GM12878 (cell line): ENCODE data around the gene IL22RA2. TPM values are rescaled to one million over a fixed set of nuclear protein-coding genes. Genes with fewer than 3 reads are reported as not detected.

ENCODE experiments used
- ASH2L ChIP-seq: fragments of 300-600, 200-600 bp; sonication (generic); IDR thresholded peaks from 2 replicates; pipeline ENCODE4 v1.6.1; 2017; ENCODE audit warnings: low read depth, mild to moderate bottlenecking, borderline replicate concordance
- BACH1 ChIP-seq: fragments of 450-650 bp; IDR thresholded peaks from 2 replicates; pipeline ENCODE4 v1.6.1; 2017; ENCODE audit warnings: mild to moderate bottlenecking, borderline replicate concordance
- BCL11A ChIP-seq: IDR thresholded peaks from 2 replicates; pipeline ENCODE4 v1.6.1; 2011; ENCODE audit warnings: low read depth, low read length
- BCL3 ChIP-seq: IDR thresholded peaks from 2 replicates; pipeline ENCODE4 v1.6.1; 2011; ENCODE audit warnings: borderline replicate concordance, low read depth, mild to moderate bottlenecking, moderate library complexity, low read length; ENCODE audit not compliant: insufficient read depth, poor library complexity, severe bottlenecking
- CBFB ChIP-seq: IDR thresholded peaks from 2 replicates; pipeline ENCODE4 v1.6.1; 2016; ENCODE audit warnings: antibody characterized with exemption, low read depth
- CREM ChIP-seq: IDR thresholded peaks from 2 replicates; pipeline ENCODE4 v1.6.1; 2014; ENCODE audit warnings: antibody characterized with exemption, low read depth
- DPF2 ChIP-seq: fragments of 450-650 bp; IDR thresholded peaks from 2 replicates; pipeline ENCODE4 v1.6.1; 2017; ENCODE audit warnings: mild to moderate bottlenecking
- EP300 ChIP-seq, 2 experiments: fragments of 150-350 bp in 1 of 2; IDR thresholded peaks; 2 replicates each; pipeline ENCODE4 v1.6.1; 2011 to 2012; ENCODE audit warnings: low read depth in 2 of 2, low read length in 2 of 2, borderline replicate concordance in 1 of 2, improper control_type of control experiment in 1 of 2, inconsistent platforms in 1 of 2; ENCODE audit not compliant: control insufficient read depth in 1 of 2
- GATAD2B ChIP-seq: fragments of 450-650 bp; conservative IDR thresholded peaks from 2 replicates; pipeline ENCODE4 v1.6.1; 2017; ENCODE audit warnings: low read depth, mild to moderate bottlenecking, moderate library complexity
- HCFC1 ChIP-seq: fragments of 150-350 bp; IDR thresholded peaks from 2 replicates; pipeline ENCODE4 v1.6.1; 2014; ENCODE audit warnings: low read length
- IKZF1 ChIP-seq: fragments of 450-650 bp; conservative IDR thresholded peaks from 2 replicates; pipeline ENCODE4 v1.6.1; 2017; ENCODE audit warnings: antibody characterized with exemption, mild to moderate bottlenecking
- IKZF2 ChIP-seq, 2 experiments: fragments of 450-650 bp; IDR thresholded peaks; 2 replicates each; pipeline ENCODE4 v1.6.1; 2017; ENCODE audit warnings: mild to moderate bottlenecking in 2 of 2, moderate library complexity in 2 of 2
- KAT2A ChIP-seq: conservative IDR thresholded peaks from 2 replicates; pipeline ENCODE4 v1.6.1; 2011; ENCODE audit warnings: low read depth, low read length; ENCODE audit not compliant: control insufficient read depth
- KLF5 ChIP-seq: fragments of 450-650 bp; IDR thresholded peaks from 2 replicates; pipeline ENCODE4 v1.6.1; 2014; ENCODE audit warnings: mild to moderate bottlenecking; ENCODE audit not compliant: partially characterized antibody
- PBX3 ChIP-seq: IDR thresholded peaks from 2 replicates; pipeline ENCODE4 v1.6.1; 2011; ENCODE audit warnings: mild to moderate bottlenecking, low read depth, low read length, moderate library complexity; ENCODE audit not compliant: insufficient replicate concordance
- POU2F2 ChIP-seq: IDR thresholded peaks from 3 replicates; pipeline ENCODE4 v1.6.1; 2011; ENCODE audit warnings: low read depth, mild to moderate bottlenecking, low read length, borderline replicate concordance
- RELB ChIP-seq: fragments of 450-650 bp; IDR thresholded peaks from 2 replicates; pipeline ENCODE4 v1.6.1; 2017; ENCODE audit warnings: low read depth, mild to moderate bottlenecking, moderate library complexity
- SIN3A ChIP-seq: IDR thresholded peaks from 2 replicates; pipeline ENCODE4 v1.6.1; 2012; ENCODE audit warnings: low read depth, low read length, improper control_type of control experiment
- SMARCA5 ChIP-seq: fragments of 450-650 bp; IDR thresholded peaks from 2 replicates; pipeline ENCODE4 v1.6.1; 2017; ENCODE audit warnings: mild to moderate bottlenecking
- SMC3 ChIP-seq: IDR thresholded peaks from 2 replicates; pipeline ENCODE4 v1.6.1; 2011; ENCODE audit warnings: low read length, improper control_type of control experiment, borderline replicate concordance
- STAT3 ChIP-seq: IDR thresholded peaks from 2 replicates; pipeline ENCODE4 v1.6.1; 2011; ENCODE audit warnings: low read depth, low read length, improper control_type of control experiment
- TCF12 ChIP-seq: IDR thresholded peaks from 2 replicates; pipeline ENCODE4 v1.6.1; 2011; ENCODE audit warnings: low read depth, mild to moderate bottlenecking, low read length
- TCF3 ChIP-seq: IDR thresholded peaks from 2 replicates; pipeline ENCODE4 v1.6.1; 2012; ENCODE audit warnings: low read depth, mild to moderate bottlenecking, low read length, borderline replicate concordance; ENCODE audit not compliant: insufficient read depth
- USF2 ChIP-seq: IDR thresholded peaks from 2 replicates; pipeline ENCODE4 v1.6.1; 2011; ENCODE audit warnings: low read depth, low read length, improper control_type of control experiment, borderline replicate concordance
- ZBED1 ChIP-seq: IDR thresholded peaks from 2 replicates; pipeline ENCODE4 v1.6.1; 2016; ENCODE audit warnings: borderline replicate concordance
- ZSCAN29 ChIP-seq: fragments of 450-650 bp; IDR thresholded peaks from 2 replicates; pipeline ENCODE4 v1.6.1; 2017; ENCODE audit warnings: mild to moderate bottlenecking, moderate library complexity
- polyA plus RNA-seq, 11 experiments: library from polyadenylated mRNA; depleted of rRNA in 4 of 11; unstranded in 6 of 11; stranded (reverse) in 5 of 11; fragments of >200 nt; fragmentation: Nextera tagmentation in 4 of 11; fragmentation: Illumina TruSeq in 1 of 11; extraction: Ambion mirVana in 4 of 11; extraction: Trizol in 1 of 11; gene quantifications; 1 replicate in 1 of 11; 2 replicates in 10 of 11; pipeline versions ENCODE4 v1.2.1 to v1.2.3, GENCODE V29; 2011 to 2016; ENCODE audit warnings: inconsistent platforms in 2 of 11, missing spikeins in 2 of 11, low read depth in 1 of 11
- total RNA-seq, 4 experiments: library from RNA; depleted of rRNA in 3 of 4; stranded (reverse); fragments of >200 nt in 3 of 4; fragmentation: Illumina TruSeq in 1 of 4; extraction: Trizol in 1 of 4; gene quantifications; 2 replicates each; pipeline versions ENCODE4 v1.2.1 to v1.2.3, GENCODE V29; 2013 to 2021

IL22RA2 gene
- total and polyA plus RNA-seq, 10 of the 15 experiments (the other 5 are each of a cell fraction or from before 2014, with no cell fraction given) = 0.05 to 0.22 (median 0.09) TPM; not detected in 3

DNA sequence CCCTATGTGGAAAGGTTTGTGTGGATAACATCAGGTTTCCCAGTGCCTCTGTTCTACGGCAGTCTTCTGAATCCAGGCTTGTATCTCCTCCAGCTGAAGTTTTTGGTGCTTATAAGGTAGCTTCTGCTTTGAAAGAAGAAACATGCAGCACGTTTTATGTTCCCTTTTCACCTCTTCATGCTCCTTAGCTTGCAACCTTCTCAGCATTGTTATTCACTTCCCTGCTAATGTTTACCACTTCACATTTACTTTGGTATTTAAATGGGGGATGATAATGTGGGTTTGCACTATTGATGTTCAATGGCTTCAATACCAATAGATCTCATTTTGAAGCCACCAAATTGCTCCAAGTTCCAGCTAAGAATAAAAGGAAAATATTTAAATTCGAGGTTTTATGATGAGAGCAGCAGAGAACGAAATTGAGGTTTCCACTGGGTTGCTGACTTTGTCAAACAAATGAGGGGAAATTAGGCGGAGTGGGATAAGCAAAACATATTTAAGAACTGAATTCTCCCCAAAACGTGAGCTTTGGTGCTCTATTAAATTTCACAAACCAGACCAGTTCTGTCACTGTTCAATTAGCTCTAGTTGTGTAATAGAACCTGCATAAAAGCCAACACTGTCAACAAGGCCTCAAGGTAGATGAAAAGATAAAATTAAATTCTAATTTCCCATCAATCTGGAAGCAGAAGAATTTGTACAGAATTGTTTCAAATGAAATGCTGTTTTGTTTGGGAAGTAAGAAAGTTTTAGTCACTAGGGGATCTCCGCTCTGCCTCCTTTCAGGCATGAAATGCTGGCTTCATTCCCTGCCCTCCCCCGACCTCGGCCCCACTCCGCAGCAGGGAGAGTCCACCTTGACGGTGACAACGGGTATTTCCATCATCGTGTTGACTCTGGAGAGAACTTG is 1.4 kb downstream of the IL22RA2 start (continued):
- TF ChIP-seq ASH2L = no peak
- TF ChIP-seq IKZF2 (IDR thresholded peaks at IDR 0.05) = peak; percentile 86 to 87
- TF ChIP-seq DPF2 = peak; percentile 16; the same call in 1 of the 2 replicates
- no peak for TF ChIP-seq PBX3
- 0 out of 2 replicates have a peak, but pooled peaks have one; percentile 51 for TF ChIP-seq STAT3
- TF ChIP-seq BCL3 = peak; percentile 65
- TF ChIP-seq BACH1 = no peak; the same call in 1 of the 2 replicates
- peak; percentile 16; the same call in 1 of the 2 replicates for TF ChIP-seq CBFB
- TF ChIP-seq KAT2A = no peak
- TF ChIP-seq ZSCAN29 = 0 out of 2 replicates have a peak, but pooled peaks have one; percentile 19
- no peak for TF ChIP-seq TCF3
- peak; percentile 64 for TF ChIP-seq BCL11A
- TF ChIP-seq TCF12 = 0 out of 2 replicates have a peak, but pooled peaks have one; percentile 26
- peak; percentile 27; the same call in 1 of the 2 replicates for TF ChIP-seq ZBED1
- TF ChIP-seq EP300 (IDR thresholded peaks at IDR 0.05; ENCODE audit: borderline replicate concordance in 1 of 2, control insufficient read depth in 1 of 2, low read depth in 2 of 2, low read length in 2 of 2) = peak; percentile 51 to 64; a peak in 1 of 4 replicates
- TF ChIP-seq IKZF1 = peak; percentile 86
- peak; percentile 18; the same call in 1 of the 2 replicates for TF ChIP-seq SMC3
- TF ChIP-seq GATAD2B = no peak; the same call in 1 of the 2 replicates
- TF ChIP-seq SMARCA5 = no peak; the same call in 1 of the 2 replicates
- TF ChIP-seq USF2 = no peak
- TF ChIP-seq POU2F2 = peak; percentile 42; the same call in 1 of the 3 replicates
- no peak for TF ChIP-seq KLF5
- peak; percentile 61; the same call in 1 of the 2 replicates for TF ChIP-seq CREM
- TF ChIP-seq HCFC1 = no peak
- peak; percentile 95 for TF ChIP-seq RELB
- TF ChIP-seq SIN3A = no peak
